Breast epithelium (tissue), 4 donors: ENCODE measurements around the gene ZNF236. TPM values are rescaled to one million over a fixed set of nuclear protein-coding genes. Genes with fewer than 3 reads are reported as not detected.

Experiments
- DNase-seq, 2 donors: peaks; one replicate each; pipeline ENCODE4 v3.0.0-alpha.2; 2019; ENCODE audit warnings: low spot score in 2 of 2
- H3K27ac ChIP-seq, 2 donors: fragments of 200-600 bp; sonication (generic) in 1 of 2; one replicate each; pipeline ENCODE4 v1.5.1; 2016 to 2019; ENCODE audit warnings: mild to moderate bottlenecking in 1 of 2
- H3K27me3 ChIP-seq, 2 donors: fragments of 200-600 bp; sonication (generic) in 1 of 2; one replicate each; pipeline versions ENCODE4 v1.5.1 to v1.6.0; 2017 to 2019; ENCODE audit warnings: control low read depth in 1 of 2, mild to moderate bottlenecking in 1 of 2
- H3K36me3 ChIP-seq: fragments of 200-600 bp; one replicate; pipeline ENCODE4 v1.5.1; 2019
- H3K4me1 ChIP-seq, 2 donors: fragments of 200-600 bp; sonication (generic); one replicate each; pipeline ENCODE4 v1.5.1; 2016 to 2019; ENCODE audit warnings: control low read depth in 1 of 2
- H3K4me3 ChIP-seq, 3 donors: fragments of 200-600 bp; sonication (generic); 1 replicate in 2 of 3; 2 replicates in 1 of 3; pipeline ENCODE4 v1.5.1; 2016 to 2019; ENCODE audit warnings: mild to moderate bottlenecking in 3 of 3, moderate library complexity in 2 of 3
- H3K9me3 ChIP-seq, 2 donors: fragments of 200-600 bp; sonication (generic) in 1 of 2; one replicate each; pipeline ENCODE4 v1.5.1; 2016 to 2019; ENCODE audit warnings: control low read depth in 1 of 2
- POLR2A ChIP-seq: fragments of 450-650 bp; IDR thresholded peaks from one replicate; pipeline ENCODE4 v1.6.1; 2016; ENCODE audit warnings: antibody characterized with exemption, mild to moderate bottlenecking, moderate library complexity
- POLR2AphosphoS5 ChIP-seq, 3 donors: sonication (generic); formaldehyde crosslinking; IDR thresholded peaks; one replicate each; pipeline ENCODE4 v1.6.1; 2017; ENCODE audit warnings: antibody characterized with exemption in 3 of 3
- intact Hi-C: fragments of 100-400 bp; cut with DNase I; formaldehyde crosslinking; loops from one replicate; pipeline ENCODE4 v1.15.1; 2023; ENCODE audit warnings: low total_unique reads
- total RNA-seq, 3 donors: library from RNA; depleted of rRNA; stranded (reverse); fragments of >200 nt; gene quantifications; one replicate each; pipeline ENCODE4 v1.1.0, GENCODE V29; 2016
- TF ChIP-seq, protein P1 (sequence below), 3 donors: fragments of 450-650 bp; IDR thresholded peaks; one replicate each; pipeline ENCODE4 v1.5.1; 2016 to 2017; ENCODE audit warnings: antibody characterized with exemption in 3 of 3, mild to moderate bottlenecking in 3 of 3, moderate library complexity in 3 of 3

ZNF236 gene
- total RNA-seq, 3 donors from 2014 or later = 12.3 to 28.2 (median 27.1) TPM

DNA sequence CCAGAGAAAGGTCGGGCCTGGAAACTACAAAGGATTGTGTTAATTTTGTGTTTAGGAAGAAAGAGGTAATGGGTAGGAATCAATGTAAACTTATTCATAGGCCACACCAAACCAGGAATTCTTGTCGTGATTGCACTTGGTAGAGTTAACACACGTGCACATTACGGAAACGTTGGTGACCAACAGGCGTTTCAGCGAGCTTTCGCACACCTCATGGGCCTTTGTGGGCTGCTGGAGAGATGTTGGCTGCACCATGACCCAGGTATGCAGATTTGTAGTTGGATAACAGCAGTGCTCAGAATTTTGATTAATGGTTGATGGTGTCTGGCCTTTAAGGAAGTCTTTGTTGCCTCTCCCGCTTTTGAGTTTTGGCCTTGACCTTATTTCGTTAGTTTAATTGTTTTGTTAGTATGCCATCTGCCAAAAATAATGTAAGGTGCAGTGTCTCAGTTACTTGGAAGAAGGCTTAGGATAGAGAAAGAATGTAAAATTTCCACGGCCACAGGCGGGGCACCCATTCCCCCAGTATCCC lies 1.9 kb downstream of the ZNF236 start:
- DNase-seq = no peak
- Histone ChIP-seq H3K27me3 (no peaks in the 10 kb centered on the region), H3K36me3 (no peaks in the 10 kb centered on the region), H3K4me3 (no peak overlapping the region), H3K4me1 (peaks cover 0 to 3% of the 10 kb centered on the region in 2 donors), H3K27ac (peak overlapping the region; percentile 90 to 99), H3K9me3 (no peaks in the 10 kb centered on the region)
- TF ChIP-seq POLR2AphosphoS5 (IDR thresholded peaks at IDR 0.05) (no peak), POLR2A (no peak)
- TF ChIP-seq, protein P1, sequence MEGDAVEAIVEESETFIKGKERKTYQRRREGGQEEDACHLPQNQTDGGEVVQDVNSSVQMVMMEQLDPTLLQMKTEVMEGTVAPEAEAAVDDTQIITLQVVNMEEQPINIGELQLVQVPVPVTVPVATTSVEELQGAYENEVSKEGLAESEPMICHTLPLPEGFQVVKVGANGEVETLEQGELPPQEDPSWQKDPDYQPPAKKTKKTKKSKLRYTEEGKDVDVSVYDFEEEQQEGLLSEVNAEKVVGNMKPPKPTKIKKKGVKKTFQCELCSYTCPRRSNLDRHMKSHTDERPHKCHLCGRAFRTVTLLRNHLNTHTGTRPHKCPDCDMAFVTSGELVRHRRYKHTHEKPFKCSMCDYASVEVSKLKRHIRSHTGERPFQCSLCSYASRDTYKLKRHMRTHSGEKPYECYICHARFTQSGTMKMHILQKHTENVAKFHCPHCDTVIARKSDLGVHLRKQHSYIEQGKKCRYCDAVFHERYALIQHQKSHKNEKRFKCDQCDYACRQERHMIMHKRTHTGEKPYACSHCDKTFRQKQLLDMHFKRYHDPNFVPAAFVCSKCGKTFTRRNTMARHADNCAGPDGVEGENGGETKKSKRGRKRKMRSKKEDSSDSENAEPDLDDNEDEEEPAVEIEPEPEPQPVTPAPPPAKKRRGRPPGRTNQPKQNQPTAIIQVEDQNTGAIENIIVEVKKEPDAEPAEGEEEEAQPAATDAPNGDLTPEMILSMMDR (IDR thresholded peaks at IDR 0.05) = no peak
- intact Hi-C loops = loop anchor here (2.0 kb wide), 1 partner anchor 41 kb away; no protein-coding TSS in a partner anchor

DNA sequence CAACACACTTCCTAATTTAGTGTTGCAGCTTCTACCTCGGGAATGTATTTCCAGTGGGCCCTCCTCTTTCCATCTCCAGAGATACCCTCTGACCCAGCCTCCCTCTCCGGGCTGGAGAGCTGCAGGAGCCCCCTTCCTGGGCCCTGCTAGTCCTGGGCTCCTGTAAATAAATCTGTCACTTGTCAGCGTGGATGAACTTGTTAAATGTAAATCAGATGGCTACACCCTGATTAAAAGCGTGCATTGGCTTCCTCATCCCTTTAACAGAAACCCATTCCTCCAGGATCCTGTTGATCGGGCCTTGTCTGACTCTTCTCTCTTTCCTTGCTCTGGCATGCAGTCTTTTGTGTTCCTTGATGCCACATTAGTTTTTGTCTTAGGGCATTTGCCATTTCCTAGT lies 2.4 kb downstream of the ZNF236 start:
- H3K27me3 ChIP-seq = no peaks in the 10 kb centered on the region
- DNase-seq = no peak
- no peaks in the 10 kb centered on the region for H3K9me3 ChIP-seq
- H3K4me1 ChIP-seq = peaks cover 0 to 3% of the 10 kb centered on the region in 2 donors
- peak overlapping the region; percentile 5 to 99 for H3K27ac ChIP-seq
- no peak for TF ChIP-seq POLR2AphosphoS5 (IDR thresholded peaks at IDR 0.05)
- H3K36me3 ChIP-seq = no peaks in the 10 kb centered on the region
- H3K4me3 ChIP-seq = no peak overlapping the region
- intact Hi-C loops = loop anchor here (2.0 kb wide), 1 partner anchor 42 kb away; no protein-coding TSS in a partner anchor

DNA sequence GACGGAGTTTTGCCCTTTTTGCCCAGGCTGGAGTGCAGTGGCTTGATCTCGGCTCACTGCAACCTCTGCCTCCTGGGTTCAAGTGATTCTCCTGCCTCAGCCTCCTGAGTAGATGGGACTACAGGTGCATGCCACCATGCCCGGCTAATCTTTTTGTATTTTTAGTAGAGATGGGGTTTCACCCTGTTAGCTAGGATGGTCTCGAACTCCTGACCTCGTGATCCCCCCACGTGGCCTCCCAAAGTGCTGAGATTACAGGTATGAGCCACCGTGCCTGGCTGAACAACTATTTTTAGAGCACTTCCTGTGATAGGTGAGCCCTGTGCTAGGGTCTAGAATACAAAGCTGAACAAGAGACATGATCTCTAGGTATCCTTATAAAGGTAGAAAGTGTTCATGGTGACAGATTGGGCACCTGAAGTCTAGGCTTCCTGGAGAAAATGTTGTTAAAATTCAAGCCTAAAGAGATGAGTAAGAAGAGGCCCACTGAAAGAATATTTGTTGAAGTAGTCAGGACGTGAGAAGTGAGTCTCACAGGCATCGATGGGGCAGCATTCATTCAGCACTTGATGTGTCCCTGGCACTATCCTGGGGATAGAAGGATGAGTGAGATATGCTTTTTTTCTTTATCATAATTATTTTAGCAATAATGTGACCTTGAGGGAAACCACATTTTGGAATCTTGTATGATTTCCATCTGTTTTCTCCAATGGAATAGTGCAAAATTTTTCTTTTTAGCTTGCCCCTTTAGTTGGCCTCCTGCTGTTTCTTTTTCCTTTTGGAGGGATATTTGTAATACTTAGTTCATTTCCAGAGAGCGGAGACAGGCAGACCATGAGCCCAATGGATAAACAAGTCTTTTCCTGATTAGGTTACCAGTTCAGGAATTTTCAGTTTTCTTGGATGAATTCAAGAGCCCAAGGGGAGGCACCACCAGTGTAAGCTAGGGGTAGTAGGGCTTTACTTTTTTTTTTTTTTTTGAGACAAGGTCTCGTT lies 5.1 kb downstream of the ZNF236 start:
- Histone ChIP-seq H3K36me3 (no peaks in the 10 kb centered on the region), H3K4me1 (peaks cover 0 to 3% of the 10 kb centered on the region in 2 donors), H3K27ac (no peak overlapping the region), H3K4me3 (no peak overlapping the region), H3K9me3 (no peaks in the 10 kb centered on the region), H3K27me3 (no peaks in the 10 kb centered on the region)
- TF ChIP-seq POLR2AphosphoS5 (IDR thresholded peaks at IDR 0.05) (no peak), POLR2A (no peak)
- TF ChIP-seq, protein P1 (IDR thresholded peaks at IDR 0.05) = no peak
- DNase-seq = no peak
- intact Hi-C loops = no loop called here

DNA sequence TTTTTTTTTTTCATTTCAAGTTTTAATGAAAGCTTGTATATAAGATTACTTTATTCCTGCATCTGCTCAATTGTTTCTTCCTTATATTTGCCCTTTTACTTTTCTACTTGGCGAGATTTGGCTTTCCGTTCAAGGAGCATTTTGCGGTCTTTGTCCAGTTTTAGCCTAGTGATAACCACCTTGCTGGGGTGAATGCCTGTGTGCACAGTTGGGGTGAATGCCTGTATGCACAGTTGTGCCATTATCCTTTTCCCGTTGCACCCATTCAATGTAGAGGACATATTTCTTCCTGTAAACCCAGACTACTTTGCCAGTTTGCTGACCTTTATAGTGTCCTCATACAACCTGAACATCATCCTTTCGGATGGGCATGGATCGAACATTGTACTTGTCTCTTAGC lies 12.0 kb downstream of the ZNF236 start:
- Histone ChIP-seq H3K4me1 (no peaks in the 10 kb centered on the region), H3K27me3 (no peaks in the 10 kb centered on the region), H3K4me3 (no peak overlapping the region), H3K36me3 (no peaks in the 10 kb centered on the region), H3K27ac (no peak overlapping the region), H3K9me3 (no peaks in the 10 kb centered on the region)
- no peak for DNase-seq
- intact Hi-C loops = no loop called here
- TF ChIP-seq POLR2AphosphoS5 (IDR thresholded peaks at IDR 0.05) (no peak), POLR2A (no peak)
- TF ChIP-seq, protein P1 (IDR thresholded peaks at IDR 0.05) = no peak

DNA sequence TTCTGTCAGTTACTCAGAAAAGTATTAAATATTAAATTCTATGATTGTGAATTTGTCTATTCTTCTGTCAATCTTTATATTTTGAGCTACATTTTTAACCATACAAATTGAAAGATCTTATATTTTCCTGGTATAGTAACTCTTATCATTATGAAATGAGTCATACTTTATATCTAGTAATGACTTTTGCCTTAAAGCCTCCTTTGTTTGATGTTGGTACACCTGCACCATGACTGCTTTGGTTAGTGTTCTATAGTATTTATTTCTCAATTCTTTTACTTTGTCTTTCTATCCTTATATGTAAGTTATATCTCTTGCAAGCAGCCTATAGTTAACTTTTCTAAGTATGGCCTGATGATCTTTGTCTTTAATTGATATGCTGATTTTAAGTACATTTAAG lies 13.0 kb downstream of the ZNF236 start:
- Histone ChIP-seq H3K27ac (no peak overlapping the region), H3K9me3 (no peaks in the 10 kb centered on the region), H3K36me3 (no peaks in the 10 kb centered on the region), H3K4me3 (no peak overlapping the region), H3K4me1 (no peaks in the 10 kb centered on the region), H3K27me3 (no peaks in the 10 kb centered on the region)
- intact Hi-C loops = no loop called here
- DNase-seq = no peak
- TF ChIP-seq, protein P1 (IDR thresholded peaks at IDR 0.05) = no peak
- TF ChIP-seq POLR2A (no peak), POLR2AphosphoS5 (IDR thresholded peaks at IDR 0.05) (no peak)
